H1 (cell line): ENCODE data around the gene HPS3. TPM values are rescaled to one million over a fixed set of nuclear protein-coding genes. Genes with fewer than 3 reads are reported as not detected.

ENCODE experiments used
- CTCF ChIA-PET: fragments of 300-600 bp; sonication (Branson Sonifier 250); formaldehyde crosslinking; loops from one replicate; lab custom pipeline; 2021; ENCODE audit not compliant: partially characterized antibody; lab: Charles Lee
- POLR2A ChIA-PET: fragments of 300-600 bp; sonication (Branson Sonifier 250); formaldehyde crosslinking; loops from one replicate; lab custom pipeline; 2021; ENCODE audit warnings: inconsistent platforms; ENCODE audit not compliant: partially characterized antibody; lab: Charles Lee
- DNase-seq, 2 experiments: peaks; one replicate each; pipeline versions ENCODE4 v3.0.0 to v3.0.0-alpha.2; 2010 to 2022; ENCODE audit warnings: low spot score in 2 of 2, low read depth in 1 of 2, mixed read lengths in 1 of 2
- FAIRE-seq: peaks from 2 replicates; lab custom pipeline; 2011; peaks lifted over from hg19 to GRCh38; lab: Jason Lieb, UNC
- H2AFZ ChIP-seq: 2 replicates; pipeline ENCODE4 v1.8.1; 2012; ENCODE audit warnings: low read length, inconsistent platforms
- H2AK5ac ChIP-seq: 2 replicates; pipeline ENCODE4 v1.6.1; 2013; ENCODE audit warnings: low read depth, low read length
- H2BK120ac ChIP-seq: replicated peaks from 2 replicates; pipeline ENCODE3; 2013; ENCODE audit warnings: low read depth, low read length, inconsistent platforms
- H2BK12ac ChIP-seq: 2 replicates; pipeline ENCODE4 v1.6.1; 2013; ENCODE audit warnings: low read depth, low read length
- H2BK15ac ChIP-seq: 2 replicates; pipeline ENCODE4 v1.6.1; 2013; ENCODE audit warnings: low read length
- H2BK20ac ChIP-seq: 2 replicates; pipeline ENCODE4 v1.6.1; 2013; ENCODE audit warnings: low read length
- H2BK5ac ChIP-seq: 2 replicates; pipeline ENCODE4 v1.6.1; 2013; ENCODE audit warnings: low read depth, low read length
- H3K14ac ChIP-seq: 2 replicates; pipeline ENCODE4 v1.6.1; 2013; ENCODE audit warnings: inconsistent platforms; ENCODE audit not compliant: insufficient read length
- H3K18ac ChIP-seq: 2 replicates; pipeline ENCODE4 v1.6.1; 2013; ENCODE audit warnings: low read length; ENCODE audit errors: extremely low read depth
- H3K23ac ChIP-seq: 2 replicates; pipeline ENCODE4 v1.6.1; 2013; ENCODE audit warnings: inconsistent platforms; ENCODE audit not compliant: insufficient read length
- H3K23me2 ChIP-seq: 2 replicates; pipeline ENCODE4 v1.6.1; 2013; ENCODE audit warnings: low read depth, low read length
- H3K27ac ChIP-seq: 2 replicates; pipeline ENCODE4 v1.6.1; 2011; ENCODE audit warnings: low read depth, low read length, inconsistent platforms
- H3K27me3 ChIP-seq, 4 experiments: replicated peaks in 1 of 4; 1 replicate in 1 of 4; 2 replicates in 3 of 4; pipeline versions ENCODE4 v1.6.1 to v1.8.1; 2011 to 2013; ENCODE audit warnings: low read length in 3 of 4, mild to moderate bottlenecking in 3 of 4, inconsistent platforms in 2 of 4, mixed read lengths in 2 of 4, moderate library complexity in 1 of 4; ENCODE audit not compliant: control insufficient read depth in 3 of 4, insufficient read depth in 3 of 4; ENCODE audit errors: extremely low read depth in 1 of 4
- H3K36me3 ChIP-seq, 4 experiments: 2 replicates each; pipeline versions ENCODE4 v1.6.1 to v1.8.1; 2011 to 2013; ENCODE audit warnings: mild to moderate bottlenecking in 4 of 4, low read length in 3 of 4, moderate library complexity in 2 of 4, control low read depth in 1 of 4, inconsistent platforms in 1 of 4; ENCODE audit not compliant: insufficient read depth in 4 of 4, control insufficient read depth in 2 of 4
- H3K4ac ChIP-seq: replicated peaks from 2 replicates; pipeline ENCODE3; 2013; ENCODE audit warnings: low read length, low read depth, mixed read lengths, inconsistent platforms; ENCODE audit not compliant: insufficient read length
- H3K4me1 ChIP-seq, 4 experiments: replicated peaks in 1 of 4; 1 replicate in 1 of 4; 2 replicates in 3 of 4; pipeline versions ENCODE4 v1.6.1 to v1.8.1; 2011 to 2013; ENCODE audit warnings: low read length in 3 of 4, inconsistent platforms in 2 of 4, mixed read lengths in 1 of 4; ENCODE audit not compliant: insufficient read depth in 4 of 4, control insufficient read depth in 3 of 4
- H3K4me2 ChIP-seq, 2 experiments: 2 replicates each; pipeline versions ENCODE4 v1.6.1 to v1.8.1; 2011 to 2013; ENCODE audit warnings: low read depth in 2 of 2, low read length in 2 of 2, control low read depth in 1 of 2, inconsistent platforms in 1 of 2, mild to moderate bottlenecking in 1 of 2; ENCODE audit not compliant: insufficient read depth in 1 of 2
- H3K4me3 ChIP-seq, 4 experiments: fragments of 200-600, 300-600 bp in 1 of 4; sonication (generic), shearing (Covaris generic), sonication (Bioruptor Twin) in 1 of 4; 2 replicates each; pipeline versions ENCODE4 v1.5.1 to v1.8.1; 2011 to 2016; ENCODE audit warnings: low read length in 4 of 4, low read depth in 3 of 4, control low read depth in 2 of 4, inconsistent platforms in 2 of 4, mild to moderate bottlenecking in 2 of 4, mixed read lengths in 1 of 4, moderate library complexity in 1 of 4; ENCODE audit not compliant: insufficient read depth in 2 of 4; ENCODE audit errors: extremely low read depth in 1 of 4
- H3K56ac ChIP-seq: replicated peaks from 2 replicates; pipeline ENCODE3; 2013; ENCODE audit warnings: low read depth, mild to moderate bottlenecking, mixed read lengths, low read length, inconsistent platforms; ENCODE audit not compliant: insufficient read length
- H3K79me1 ChIP-seq: 2 replicates; pipeline ENCODE4 v1.6.1; 2013; ENCODE audit warnings: low read depth, low read length, control low read depth
- H3K79me2 ChIP-seq, 2 experiments: 2 replicates each; pipeline versions ENCODE4 v1.6.1 to v1.8.1; 2012 to 2013; ENCODE audit warnings: low read length in 2 of 2, mild to moderate bottlenecking in 2 of 2, inconsistent platforms in 1 of 2; ENCODE audit not compliant: insufficient read depth in 2 of 2, control insufficient read depth in 1 of 2
- H3K9ac ChIP-seq, 4 experiments: replicated peaks in 1 of 4; 1 replicate in 1 of 4; 2 replicates in 3 of 4; pipeline versions ENCODE4 v1.6.1 to v1.8.1; 2011 to 2013; ENCODE audit warnings: low read depth in 3 of 4, low read length in 3 of 4, control low read depth in 2 of 4, mild to moderate bottlenecking in 2 of 4, moderate library complexity in 2 of 4, inconsistent platforms in 1 of 4; ENCODE audit errors: extremely low read depth in 1 of 4
- H3K9me3 ChIP-seq, 2 experiments: 2 replicates each; pipeline versions ENCODE4 v1.6.1 to v1.8.1; 2012 to 2013; ENCODE audit warnings: mild to moderate bottlenecking in 2 of 2, moderate library complexity in 2 of 2, control low read depth in 1 of 2, inconsistent platforms in 1 of 2, low read depth in 1 of 2, low read length in 1 of 2, mixed read lengths in 1 of 2; ENCODE audit not compliant: insufficient read depth in 2 of 2
- H4K20me1 ChIP-seq, 2 experiments: replicated peaks in 1 of 2; 2 replicates each; pipeline versions ENCODE3 to v1.8.1; 2011 to 2013; ENCODE audit warnings: inconsistent platforms in 2 of 2, low read length in 2 of 2, mild to moderate bottlenecking in 1 of 2; ENCODE audit not compliant: insufficient read depth in 2 of 2, control insufficient read depth in 1 of 2
- H4K5ac ChIP-seq: 2 replicates; pipeline ENCODE4 v1.6.1; 2013; ENCODE audit warnings: low read length, low read depth, mixed read lengths, inconsistent platforms; ENCODE audit not compliant: insufficient read length
- H4K8ac ChIP-seq: 2 replicates; pipeline ENCODE4 v1.8.0; 2013; ENCODE audit warnings: mild to moderate bottlenecking, moderate library complexity, low read length, inconsistent platforms; ENCODE audit not compliant: insufficient read depth; ENCODE audit errors: extremely low read depth
- H4K91ac ChIP-seq: replicated peaks from 2 replicates; pipeline ENCODE3; 2013; ENCODE audit warnings: low read length, mixed read lengths, inconsistent platforms; ENCODE audit not compliant: insufficient read length
- ASH2L ChIP-seq: fragments of 200-600, 300-600 bp; sonication (generic); IDR thresholded peaks from one replicate; pipeline ENCODE4 v1.7.1; 2017; ENCODE audit warnings: low read length
- BRCA1 ChIP-seq: IDR thresholded peaks from 2 replicates; pipeline ENCODE4 v1.6.1; 2012; ENCODE audit warnings: low read depth, low read length, improper control_type of control experiment
- CBX5 ChIP-seq: fragments of 300-800, 300-1000 bp; sonication (generic); IDR thresholded peaks from 2 replicates; pipeline ENCODE4 v1.7.1; 2016; ENCODE audit warnings: antibody characterized with exemption, low read length, low read depth
- EGR1 ChIP-seq: IDR thresholded peaks from 2 replicates; pipeline ENCODE4 v1.6.1; 2011; ENCODE audit warnings: low read depth, low read length, borderline replicate concordance
- EP300 ChIP-seq, 2 experiments: IDR thresholded peaks; 1 replicate in 1 of 2; 2 replicates in 1 of 2; pipeline ENCODE4 v1.6.1; 2011 to 2012; ENCODE audit warnings: low read depth in 2 of 2, low read length in 2 of 2, mild to moderate bottlenecking in 2 of 2, borderline replicate concordance in 1 of 2, inconsistent platforms in 1 of 2, moderate library complexity in 1 of 2
- EZH2 ChIP-seq: fragments of 200-600 bp; sonication (generic); IDR thresholded peaks from 2 replicates; pipeline ENCODE4 v1.7.1; 2012; ENCODE audit warnings: low read depth, mild to moderate bottlenecking, moderate library complexity, low read length, inconsistent platforms; ENCODE audit not compliant: severe bottlenecking
- NANOG ChIP-seq: IDR thresholded peaks from 2 replicates; pipeline ENCODE4 v1.6.1; 2011; ENCODE audit warnings: low read length, low read depth, mild to moderate bottlenecking, inconsistent platforms; ENCODE audit not compliant: insufficient read depth, poor library complexity, severe bottlenecking
- POLR2AphosphoS5 ChIP-seq: IDR thresholded peaks from 2 replicates; pipeline ENCODE4 v1.6.1; 2011; ENCODE audit warnings: low read depth, low read length
- POU5F1 ChIP-seq: IDR thresholded peaks from 2 replicates; pipeline ENCODE4 v1.6.1; 2011; ENCODE audit warnings: low read depth, mild to moderate bottlenecking, low read length, moderate library complexity
- SIN3A ChIP-seq, 2 experiments: IDR thresholded peaks in 1 of 2; conservative IDR thresholded peaks in 1 of 2; 2 replicates each; pipeline ENCODE4 v1.6.1; 2011 to 2012; ENCODE audit warnings: low read length in 2 of 2, improper control_type of control experiment in 1 of 2, low read depth in 1 of 2, mild to moderate bottlenecking in 1 of 2
- SP2 ChIP-seq: IDR thresholded peaks from 2 replicates; pipeline ENCODE4 v1.6.1; 2012; ENCODE audit warnings: mild to moderate bottlenecking, low read length, inconsistent platforms
- WGBS, 2 experiments: shearing (Covaris generic) in 1 of 2; methylation state at CpG; one replicate each; pipeline versions ENCODE4 v1.1.6 to v1.1.7; 2013 to 2015; ENCODE audit warnings: low lambda C conversion rate in 2 of 2, mixed read lengths in 2 of 2, inconsistent platforms in 1 of 2, low coverage in 1 of 2, missing lambda C conversion rate in 1 of 2; ENCODE audit not compliant: insufficient replicate concordance in 2 of 2, insufficient coverage in 1 of 2, insufficient read length in 1 of 2; ENCODE audit errors: extremely low coverage in 1 of 2, missing lambda C conversion rate in 1 of 2; 5-methylcytosine and 5-hydroxymethylcytosine counted together
- polyA plus RNA-seq, 7 experiments: library from polyadenylated mRNA; depleted of rRNA in 3 of 7; stranded (reverse) in 5 of 7; unstranded in 2 of 7; fragments of >200 nt in 5 of 7; fragments of 200-250 nt in 2 of 7; gene quantifications; 1 replicate in 5 of 7; 2 replicates in 1 of 7; 4 replicates in 1 of 7; pipeline versions ENCODE4 v1.2.1 to v1.2.3, GENCODE V29; 2011 to 2013; ENCODE audit warnings: missing spikeins in 2 of 7, mixed read lengths in 2 of 7
- total RNA-seq: library from RNA; stranded (reverse); fragmentation: NEBNext Ultra II Directional; extraction: Animal tissue kit (Norgen Biotek cat#: 25700); gene quantifications from 2 replicates; pipeline ENCODE4 v1.2.1, GENCODE V29; 2021
- TF ChIP-seq, protein P1 (sequence below): IDR thresholded peaks from 2 replicates; pipeline ENCODE4 v1.6.1; 2011; ENCODE audit warnings: low read length, improper control_type of control experiment

The HPS3 gene
- total and polyA plus RNA-seq, 2 of the 8 experiments (the other 6 are each of a cell fraction or from before 2014, with no cell fraction given), result 23.7 to 48.7 TPM

DNA sequence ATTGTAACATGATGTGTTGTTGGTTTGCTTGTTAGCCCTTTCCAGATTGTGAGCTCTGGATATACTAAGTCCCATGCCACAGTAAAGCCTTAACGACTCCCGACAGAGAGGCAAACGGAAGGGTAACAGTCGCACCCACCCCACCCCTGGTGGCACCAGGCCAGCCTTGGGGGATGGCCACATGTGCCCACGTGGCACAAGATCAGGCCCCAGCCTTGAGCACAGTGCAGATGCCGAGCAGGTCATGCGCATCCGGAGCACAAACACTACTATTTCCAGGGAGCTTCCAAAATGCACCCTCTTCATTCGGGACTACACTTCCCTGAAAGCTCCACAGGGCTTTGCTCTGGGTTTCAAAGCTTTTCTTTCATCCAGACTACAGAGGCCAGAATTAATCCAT lies 10.7 kb upstream of the HPS3 start:
- Histone ChIP-seq H3K23ac (no peak overlapping the region), H3K9ac (no peak overlapping the region), H3K27ac (no peak overlapping the region), H3K18ac (no peak overlapping the region), H4K91ac (no peak overlapping the region), H4K8ac (no peak overlapping the region), H3K79me1 (no peaks in the 10 kb centered on the region), H3K4me2 (no peak overlapping the region), H2AK5ac (no peak overlapping the region), H2BK5ac (no peak overlapping the region; the same call in 1 of the 2 replicates), H3K36me3 (no peaks in the 10 kb centered on the region; a peak in 1 of 8 replicates), H3K4ac (no peak overlapping the region), H4K5ac (no peak overlapping the region), H2BK12ac (peak overlapping the region; percentile 88; the same call in 1 of the 2 replicates), H3K27me3 (no peaks in the 10 kb centered on the region), H3K4me1 (peaks cover 0 to 6% (median 2%) of the 10 kb centered on the region in 4 experiments; a peak in 4 of 7 replicates), H3K56ac (no peak overlapping the region), H3K79me2 (no peaks in the 10 kb centered on the region), H3K4me3 (no peak overlapping the region), H3K9me3 (no peaks in the 10 kb centered on the region; a peak in 1 of 4 replicates), H4K20me1 (no peaks in the 10 kb centered on the region), H3K23me2 (no peaks in the 10 kb centered on the region), H3K14ac (no peak overlapping the region), H2BK20ac (no peak overlapping the region; the same call in 1 of the 2 replicates), H2AFZ (0 out of 2 replicates have a peak overlapping the region, but pooled peaks have one; percentile 57), H2BK15ac (no peak overlapping the region; the same call in 1 of the 2 replicates), H2BK120ac (no peak overlapping the region)
- no peak for FAIRE-seq
- CTCF ChIA-PET, result interaction anchor here (0.6 to 8.6 kb wide), 17 partner anchors 11 to 370 kb away, joined by 3 to 95 read pairs (median 13); partner anchors contain the start of gene HPS3
- POLR2A ChIA-PET, result interaction anchor here (1.2 kb wide), 1 partner anchor 79 kb away, joined by 3 read pairs; no protein-coding TSS in a partner anchor
- WGBS, 2 experiments, result 91% methylated on average over 9 of the region's 9 CpGs; no CpG with 5 or more reads in 1 of the 2 experiments
- no peak for DNase-seq
- TF ChIP-seq POLR2AphosphoS5 (no peak), SIN3A (conservative IDR thresholded peaks at IDR 0.05 in 1 of 2, IDR thresholded peaks at IDR 0.05 in 1 of 2; ENCODE audit: low read depth in 1 of 2, low read length in 2 of 2) (no peak), POU5F1 (no peak), CBX5 (no peak), EGR1 (no peak), ASH2L (no peak), EZH2 (no peak), BRCA1 (no peak), EP300 (IDR thresholded peaks at IDR 0.05; ENCODE audit: borderline replicate concordance in 1 of 2, low read depth in 2 of 2, low read length in 2 of 2) (no peak), NANOG (no peak), SP2 (no peak)
- TF ChIP-seq, protein P1, sequence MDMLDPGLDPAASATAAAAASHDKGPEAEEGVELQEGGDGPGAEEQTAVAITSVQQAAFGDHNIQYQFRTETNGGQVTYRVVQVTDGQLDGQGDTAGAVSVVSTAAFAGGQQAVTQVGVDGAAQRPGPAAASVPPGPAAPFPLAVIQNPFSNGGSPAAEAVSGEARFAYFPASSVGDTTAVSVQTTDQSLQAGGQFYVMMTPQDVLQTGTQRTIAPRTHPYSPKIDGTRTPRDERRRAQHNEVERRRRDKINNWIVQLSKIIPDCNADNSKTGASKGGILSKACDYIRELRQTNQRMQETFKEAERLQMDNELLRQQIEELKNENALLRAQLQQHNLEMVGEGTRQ, result no peak
